ENCODE measurements around the gene EIF2S2.

Gene EIF2S2

GRCh38 chr20:34089175-34089479 is 22.9 kb downstream of the EIF2S2 start:
- H3K27me3 Mint-ChIP-seq = no peaks in the 10 kb centered on the region
- peaks cover 14% of the 10 kb centered on the region for H3K4me1 Mint-ChIP-seq
- ATAC-seq (ENCODE audit: low read depth) (no peak), DNase-seq (ENCODE audit: low spot score in 2 of 2) (no peak)
- no peak overlapping the region for H3K4me3 Mint-ChIP-seq
- H3K9me3 Mint-ChIP-seq = no peaks in the 10 kb centered on the region
- H3K27ac Mint-ChIP-seq = peak overlapping the region; percentile 22
- H3K36me3 Mint-ChIP-seq = peaks cover 36% of the 10 kb centered on the region

DNA sequence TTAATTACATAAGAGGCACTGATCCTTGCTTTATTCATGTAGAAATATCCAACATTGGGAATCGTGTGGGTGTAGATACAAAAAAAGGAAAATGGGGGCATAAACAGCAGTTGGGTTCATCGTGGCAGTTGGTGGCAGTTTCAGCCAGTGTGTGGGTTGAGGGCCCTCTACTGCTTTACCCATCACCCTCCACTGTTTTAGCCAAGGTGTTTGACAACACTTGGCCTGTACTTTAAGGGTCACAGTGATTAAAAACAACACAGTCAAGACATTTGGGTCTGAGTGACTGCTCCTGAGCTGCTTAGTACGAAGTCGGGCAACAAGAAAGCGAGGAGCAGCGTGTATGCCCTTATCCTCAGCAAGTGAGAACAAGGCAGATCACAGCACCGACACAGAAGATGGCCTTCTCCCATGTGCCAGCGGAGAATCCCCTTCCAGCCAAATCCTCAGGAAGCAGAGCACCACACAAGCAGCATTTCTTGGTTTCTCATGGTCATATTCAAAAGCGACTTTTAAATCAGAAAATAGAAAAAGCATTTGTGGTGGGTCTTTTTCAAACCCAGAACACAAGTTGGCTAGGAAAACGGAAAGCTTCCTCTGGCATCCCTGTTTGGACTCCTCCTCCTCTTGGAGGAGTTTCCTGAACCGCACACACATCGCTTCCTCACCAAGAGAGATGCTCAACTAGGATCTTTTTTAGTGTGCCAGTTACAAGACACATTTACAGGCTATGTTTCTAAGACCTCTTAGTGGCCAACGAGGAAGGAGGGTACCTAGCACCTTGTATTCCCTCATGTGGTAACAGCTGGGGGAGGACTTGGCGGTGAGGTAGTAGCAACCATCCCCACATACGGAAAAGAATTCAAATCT is 23.5 kb downstream of the EIF2S2 start:
- Mint-ChIP-seq H3K4me3 (no peak overlapping the region), H3K27me3 (no peaks in the 10 kb centered on the region), H3K4me1 (peaks cover 17% of the 10 kb centered on the region), H3K36me3 (peaks cover 32% of the 10 kb centered on the region), H3K9me3 (no peaks in the 10 kb centered on the region), H3K27ac (peak overlapping the region; percentile 22)
- ATAC-seq (ENCODE audit: low read depth) = no peak
- DNase-seq (ENCODE audit: low spot score in 2 of 2) = no peak

DNA sequence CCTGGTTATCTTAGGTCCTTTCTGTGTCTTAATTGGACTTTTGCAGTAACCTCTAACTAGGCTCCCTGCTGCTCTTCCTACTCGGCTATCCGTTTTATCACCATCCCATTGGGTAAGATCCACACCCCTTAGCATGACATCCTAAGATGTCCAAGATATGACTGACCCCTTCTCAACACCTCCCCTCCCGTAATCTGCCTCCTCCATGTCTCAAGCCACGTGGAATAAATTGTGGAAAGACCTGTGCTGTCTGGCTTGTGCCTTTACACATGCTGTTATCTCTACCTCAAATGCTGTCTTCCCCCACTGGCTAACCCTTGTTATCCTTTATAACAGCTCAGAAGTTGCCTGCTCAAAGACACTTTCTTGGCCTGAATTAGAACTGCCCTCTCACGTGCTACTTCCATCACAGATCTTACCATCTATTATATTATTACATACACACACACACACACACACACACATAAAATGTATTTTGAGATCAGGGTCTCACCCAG is 26.5 kb downstream of the EIF2S2 start:
- Mint-ChIP-seq H3K27ac (peak overlapping the region; percentile 43), H3K36me3 (peaks cover 25% of the 10 kb centered on the region), H3K4me1 (peaks cover 22% of the 10 kb centered on the region), H3K4me3 (no peak overlapping the region), H3K9me3 (no peaks in the 10 kb centered on the region), H3K27me3 (no peaks in the 10 kb centered on the region)
- ATAC-seq (ENCODE audit: low read depth) = no peak
- DNase-seq (ENCODE audit: low spot score in 2 of 2) = no peak

- no peaks in the 10 kb centered on the region for H3K27me3 Mint-ChIP-seq
- peaks cover 22% of the 10 kb centered on the region for H3K4me1 Mint-ChIP-seq
These were observed 27.7 kb downstream of the EIF2S2 start for GRCh38 chr20:34084227-34084923.

DNA sequence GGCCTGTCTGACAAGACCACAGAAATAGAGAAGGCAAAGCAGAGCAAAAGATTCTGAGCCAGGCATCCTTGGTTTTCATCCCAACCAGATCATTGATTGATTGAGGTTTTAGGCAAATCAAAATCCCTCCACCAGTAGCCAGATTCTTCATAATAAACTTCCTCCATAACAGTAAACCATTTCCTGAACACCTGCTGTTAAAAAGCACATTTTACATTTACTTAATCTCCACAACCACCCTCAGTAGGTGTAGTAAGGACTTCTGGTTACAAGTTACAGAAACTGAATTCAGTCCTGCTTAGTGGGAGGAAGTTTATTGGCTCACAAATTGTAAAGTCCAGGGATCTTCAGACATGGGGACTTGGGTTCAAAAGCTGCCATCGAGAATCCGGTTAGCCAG is 28.3 kb downstream of the EIF2S2 start:
- Mint-ChIP-seq H3K36me3 (peaks cover 22% of the 10 kb centered on the region), H3K4me3 (no peak overlapping the region), H3K27me3 (no peaks in the 10 kb centered on the region), H3K9me3 (no peaks in the 10 kb centered on the region), H3K4me1 (peaks cover 22% of the 10 kb centered on the region), H3K27ac (peak overlapping the region; percentile 89)
- DNase-seq (ENCODE audit: low spot score in 2 of 2) = no peak
- ATAC-seq (ENCODE audit: low read depth) = no peak

More at GRCh38 chr20:34084227-34084923, 27.7 kb downstream of the EIF2S2 start:
- H3K36me3 Mint-ChIP-seq = peaks cover 23% of the 10 kb centered on the region
- no peak for ATAC-seq (ENCODE audit: low read depth)
- H3K4me3 Mint-ChIP-seq = no peak overlapping the region
- H3K9me3 Mint-ChIP-seq = no peaks in the 10 kb centered on the region
- H3K27ac Mint-ChIP-seq = peak overlapping the region; percentile 89
- DNase-seq (ENCODE audit: low spot score in 2 of 2) = no peak

DNA sequence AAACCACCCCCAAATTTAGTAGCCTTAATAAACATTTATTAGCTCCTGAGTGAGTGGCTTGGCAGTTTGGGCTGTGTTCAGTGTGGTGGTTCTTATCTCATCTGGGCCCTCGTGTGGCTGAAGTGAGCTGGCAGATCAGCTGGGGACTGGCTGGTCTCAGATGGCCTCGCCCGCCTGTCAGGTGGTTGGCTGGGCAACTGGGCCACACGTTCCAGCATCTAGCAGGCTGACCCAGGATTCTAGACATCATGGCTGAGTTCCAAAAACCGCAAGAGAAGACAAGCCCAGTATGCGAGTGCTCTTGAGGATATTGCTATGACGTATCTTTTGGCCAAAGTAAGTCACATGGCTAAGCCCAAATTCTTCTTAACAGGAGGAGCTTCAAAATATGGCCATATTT is 28.9 kb downstream of the EIF2S2 start:
- DNase-seq (ENCODE audit: low spot score in 2 of 2) = no peak
- H3K27ac Mint-ChIP-seq = peak overlapping the region; percentile 89
- H3K4me1 Mint-ChIP-seq = peaks cover 24% of the 10 kb centered on the region
- H3K36me3 Mint-ChIP-seq = peaks cover 24% of the 10 kb centered on the region
- no peak for ATAC-seq (ENCODE audit: low read depth)
- H3K27me3 Mint-ChIP-seq = no peaks in the 10 kb centered on the region
- no peak overlapping the region for H3K4me3 Mint-ChIP-seq
- H3K9me3 Mint-ChIP-seq = no peaks in the 10 kb centered on the region

DNA sequence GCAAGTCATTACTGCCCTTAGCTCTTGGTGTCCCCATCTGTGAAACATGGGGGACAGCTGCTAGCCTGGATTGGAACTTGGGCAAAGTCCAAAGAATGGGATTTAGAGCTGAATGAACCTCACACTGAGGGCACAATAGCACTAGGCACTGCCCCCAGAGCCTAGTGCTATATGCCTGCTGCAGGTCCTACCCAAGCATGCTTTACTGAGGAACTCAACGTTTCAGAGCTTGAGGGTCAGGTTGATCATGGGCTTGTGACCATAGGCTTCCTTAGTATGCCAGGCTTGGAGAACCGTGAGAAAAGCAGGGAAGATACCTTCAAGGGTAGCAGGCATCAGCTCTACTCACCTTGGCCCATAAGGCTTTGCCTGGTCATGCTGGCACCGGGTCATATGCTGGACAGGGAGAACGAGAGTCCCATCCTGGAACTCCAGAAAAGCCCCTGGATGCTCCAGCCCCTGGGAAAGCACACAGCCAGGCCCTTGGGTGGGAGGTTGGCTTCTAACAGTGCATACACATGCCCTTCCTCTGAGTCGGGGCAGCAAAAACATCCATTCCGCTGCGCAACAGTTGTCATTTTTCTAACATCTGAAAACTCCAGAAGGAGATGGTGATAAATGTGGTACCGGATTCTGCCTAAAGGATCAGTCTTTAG is 29.7 kb downstream of the EIF2S2 start:
- no peak overlapping the region for H3K4me3 Mint-ChIP-seq
- no peak for ATAC-seq (ENCODE audit: low read depth)

GRCh38 chr20:34079818-34080217 is 32.2 kb downstream of the EIF2S2 start:
- Mint-ChIP-seq H3K4me1 (peaks cover 17% of the 10 kb centered on the region), H3K27ac (no peak overlapping the region), H3K9me3 (no peaks in the 10 kb centered on the region), H3K27me3 (no peaks in the 10 kb centered on the region), H3K4me3 (no peak overlapping the region), H3K36me3 (peaks cover 22% of the 10 kb centered on the region)
- DNase-seq (ENCODE audit: low spot score in 2 of 2) (no peak), ATAC-seq (ENCODE audit: low read depth) (no peak)

More for the DNA sequence above, 29.7 kb downstream of the EIF2S2 start:
- Mint-ChIP-seq H3K36me3 (peaks cover 22% of the 10 kb centered on the region), H3K27ac (peak overlapping the region; percentile 42), H3K4me1 (peaks cover 24% of the 10 kb centered on the region), H3K27me3 (no peaks in the 10 kb centered on the region), H3K9me3 (no peaks in the 10 kb centered on the region)
- no peak for DNase-seq (ENCODE audit: low spot score in 2 of 2)

DNA sequence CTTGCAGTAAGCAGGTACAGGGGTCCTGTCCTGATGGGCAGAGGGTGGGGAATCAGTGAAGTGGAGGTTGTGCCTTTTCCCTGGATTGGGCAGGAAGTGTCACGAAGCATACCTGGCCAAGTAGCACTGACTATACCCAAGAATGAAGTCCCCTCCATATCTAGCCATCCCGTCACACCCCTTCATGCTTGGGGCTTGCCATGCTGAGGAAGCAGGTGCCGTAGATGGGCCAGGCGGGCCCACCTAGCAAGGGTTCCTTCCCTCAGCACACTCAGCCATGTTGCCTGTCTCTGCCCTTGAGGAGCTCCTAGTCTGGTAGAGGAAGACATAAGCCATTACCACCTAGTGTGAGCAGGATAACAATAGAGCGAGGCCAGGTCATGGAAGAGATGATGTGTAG is 33.5 kb downstream of the EIF2S2 start:
- Mint-ChIP-seq H3K4me1 (peaks cover 7% of the 10 kb centered on the region), H3K4me3 (no peak overlapping the region), H3K36me3 (peaks cover 18% of the 10 kb centered on the region), H3K9me3 (no peaks in the 10 kb centered on the region), H3K27me3 (no peaks in the 10 kb centered on the region), H3K27ac (peak overlapping the region; percentile 51)
- no peak for DNase-seq (ENCODE audit: low spot score in 2 of 2)
- no peak for ATAC-seq (ENCODE audit: low read depth)

DNA sequence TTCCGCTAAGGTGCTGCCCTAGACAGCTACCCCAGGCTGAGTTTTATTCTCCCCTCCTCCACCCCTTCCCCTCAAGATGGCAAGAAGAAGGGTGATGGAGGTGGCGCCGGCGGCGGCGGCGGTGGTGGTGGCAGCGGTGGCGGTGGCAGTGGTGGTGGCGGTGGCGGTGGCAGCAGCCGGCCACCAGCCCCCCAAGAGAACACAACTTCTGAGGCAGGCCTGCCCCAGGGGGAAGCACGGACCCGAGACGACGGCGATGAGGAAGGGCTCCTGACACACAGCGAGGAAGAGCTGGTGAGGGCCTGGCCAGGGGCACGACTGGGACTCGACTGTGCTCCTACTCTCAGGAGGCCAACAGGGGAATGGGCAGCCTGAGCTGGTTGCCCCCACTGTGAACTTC is 35.1 kb downstream of the EIF2S2 start:
- H3K27ac Mint-ChIP-seq = no peak overlapping the region

DNA sequence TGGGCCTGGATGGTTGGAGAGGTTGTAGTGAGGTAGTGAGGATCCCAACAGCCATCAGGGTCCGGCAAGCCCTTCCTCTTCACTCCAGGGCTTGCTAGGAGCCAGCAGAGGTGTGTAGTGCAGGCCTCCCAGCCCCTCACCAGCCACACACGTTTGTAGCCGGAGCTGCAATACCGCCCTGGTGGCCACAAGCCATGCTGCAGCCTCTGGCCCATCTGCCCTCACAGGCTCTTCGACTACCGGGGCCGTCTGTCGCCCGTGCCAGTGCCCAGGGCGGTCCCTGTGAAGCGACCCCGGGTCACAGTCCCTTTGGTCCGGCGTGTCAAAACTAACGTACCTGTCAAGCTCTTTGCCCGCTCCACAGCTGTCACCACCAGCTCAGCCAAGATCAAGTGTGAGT is 36.4 kb downstream of the EIF2S2 start:
- ATAC-seq (ENCODE audit: low read depth) (no peak), DNase-seq (ENCODE audit: low spot score in 2 of 2) (no peak)
- no peaks in the 10 kb centered on the region for H3K27me3 Mint-ChIP-seq
- no peak overlapping the region for H3K27ac Mint-ChIP-seq
- H3K36me3 Mint-ChIP-seq = peaks cover 15% of the 10 kb centered on the region
- H3K4me3 Mint-ChIP-seq = no peak overlapping the region
- peaks cover 4% of the 10 kb centered on the region for H3K4me1 Mint-ChIP-seq
- H3K9me3 Mint-ChIP-seq = no peaks in the 10 kb centered on the region

More for the DNA sequence above, 35.1 kb downstream of the EIF2S2 start:
- Mint-ChIP-seq H3K27me3 (no peaks in the 10 kb centered on the region), H3K4me1 (peaks cover 4% of the 10 kb centered on the region), H3K4me3 (no peak overlapping the region), H3K36me3 (peaks cover 21% of the 10 kb centered on the region), H3K9me3 (no peaks in the 10 kb centered on the region)
- no peak for ATAC-seq (ENCODE audit: low read depth)
- no peak for DNase-seq (ENCODE audit: low spot score in 2 of 2)

DNA sequence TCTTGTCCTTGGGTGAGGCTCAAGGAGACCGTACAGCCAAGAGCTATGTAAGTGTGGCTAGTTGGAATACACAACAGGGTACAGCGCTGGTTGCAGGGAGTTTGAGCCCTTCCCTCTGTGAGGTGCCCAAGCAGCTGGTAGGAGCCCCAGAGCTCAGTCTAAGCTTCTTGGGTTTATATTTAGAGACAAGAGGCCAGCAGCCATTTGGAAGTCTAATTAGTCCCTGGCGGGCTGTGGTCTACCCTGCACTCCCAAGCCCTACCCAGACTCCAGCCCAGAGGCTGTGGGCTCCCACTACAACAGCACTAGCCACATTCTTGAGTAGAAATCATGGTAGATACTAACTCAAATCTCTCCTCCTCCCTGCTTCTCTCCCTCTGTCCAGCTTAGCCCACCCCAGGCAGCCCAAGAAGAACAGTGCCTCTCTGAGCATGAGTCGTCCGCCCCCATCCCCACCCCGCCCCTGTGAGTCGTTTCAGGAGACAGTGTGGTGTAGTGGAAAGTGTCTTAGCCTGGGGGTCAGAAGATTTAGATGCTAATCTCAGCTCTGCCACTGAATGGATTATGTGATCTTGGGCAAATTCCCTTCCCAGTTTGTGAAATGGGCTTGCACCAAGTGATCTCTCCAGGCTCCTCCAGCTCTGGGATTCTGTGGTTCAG is 37.8 kb downstream of the EIF2S2 start:
- Mint-ChIP-seq H3K36me3 (peaks cover 13% of the 10 kb centered on the region), H3K27ac (no peak overlapping the region), H3K4me3 (no peak overlapping the region), H3K27me3 (no peaks in the 10 kb centered on the region), H3K9me3 (no peaks in the 10 kb centered on the region), H3K4me1 (peaks cover 8% of the 10 kb centered on the region)
- DNase-seq (ENCODE audit: low spot score in 2 of 2) = no peak
- no peak for ATAC-seq (ENCODE audit: low read depth)

DNA sequence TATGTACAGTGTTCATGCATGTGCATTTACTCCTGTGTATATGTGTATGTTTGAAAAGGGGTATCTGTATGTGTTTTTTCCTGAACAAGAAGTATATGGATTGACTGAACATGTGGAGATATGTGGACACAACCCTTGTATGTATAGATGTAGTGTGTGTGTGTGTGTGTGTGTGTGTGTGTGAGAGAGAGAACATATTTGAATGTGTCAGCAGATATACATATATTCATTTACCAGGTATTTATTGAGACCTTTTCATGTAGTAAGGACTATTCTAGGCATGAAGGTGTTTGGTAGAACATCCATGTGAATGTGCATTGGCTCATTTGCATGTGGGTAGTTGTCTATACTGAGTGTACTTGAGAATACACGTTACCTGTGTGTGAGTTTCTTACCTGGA is 39.3 kb downstream of the EIF2S2 start:
- ATAC-seq (ENCODE audit: low read depth) (no peak), DNase-seq (ENCODE audit: low spot score in 2 of 2) (no peak)
- peaks cover 17% of the 10 kb centered on the region for H3K4me1 Mint-ChIP-seq
- H3K9me3 Mint-ChIP-seq = no peaks in the 10 kb centered on the region
- no peak overlapping the region for H3K27ac Mint-ChIP-seq
- H3K27me3 Mint-ChIP-seq = no peaks in the 10 kb centered on the region
- H3K4me3 Mint-ChIP-seq = no peak overlapping the region
- peaks cover 10% of the 10 kb centered on the region for H3K36me3 Mint-ChIP-seq

- DNase-seq (ENCODE audit: low spot score in 2 of 2) (no peak), ATAC-seq (ENCODE audit: low read depth) (no peak)
- H3K4me3 Mint-ChIP-seq = no peak overlapping the region
- no peak overlapping the region for H3K27ac Mint-ChIP-seq
- no peaks in the 10 kb centered on the region for H3K9me3 Mint-ChIP-seq
- H3K27me3 Mint-ChIP-seq = no peaks in the 10 kb centered on the region
- peaks cover 10% of the 10 kb centered on the region for H3K36me3 Mint-ChIP-seq
- peaks cover 17% of the 10 kb centered on the region for H3K4me1 Mint-ChIP-seq
These were observed 40.0 kb downstream of the EIF2S2 start for GRCh38 chr20:34072076-34072475.
